Measurements from ENCODE around the gene C8B. TPM values are rescaled to one million over a fixed set of nuclear protein-coding genes. Genes with fewer than 3 reads are reported as not detected.

Gene C8B
- total and polyA plus RNA-seq, 2 experiments from 2014 or later = not detected

DNA sequence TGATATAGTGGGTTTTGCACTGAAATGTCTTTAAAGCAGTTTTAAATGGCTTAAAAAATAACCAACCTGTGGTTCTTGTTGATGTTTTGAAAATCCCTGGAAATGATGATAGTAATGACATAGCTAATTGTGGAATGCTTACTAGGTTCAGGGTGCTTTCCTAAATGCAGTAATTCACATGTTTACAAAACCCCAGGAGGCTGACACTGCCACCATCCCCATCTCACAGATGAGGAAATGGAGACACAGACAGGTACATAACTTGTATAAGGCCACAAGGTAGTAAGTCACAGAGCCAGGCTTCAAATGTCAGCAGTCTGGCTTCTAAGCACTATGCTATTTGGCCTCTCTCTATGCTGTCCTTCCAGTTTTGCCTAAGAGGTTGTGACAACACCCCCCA, 40.6 kb downstream of the C8B start (continued):
- TF ChIP-seq, protein P1, sequence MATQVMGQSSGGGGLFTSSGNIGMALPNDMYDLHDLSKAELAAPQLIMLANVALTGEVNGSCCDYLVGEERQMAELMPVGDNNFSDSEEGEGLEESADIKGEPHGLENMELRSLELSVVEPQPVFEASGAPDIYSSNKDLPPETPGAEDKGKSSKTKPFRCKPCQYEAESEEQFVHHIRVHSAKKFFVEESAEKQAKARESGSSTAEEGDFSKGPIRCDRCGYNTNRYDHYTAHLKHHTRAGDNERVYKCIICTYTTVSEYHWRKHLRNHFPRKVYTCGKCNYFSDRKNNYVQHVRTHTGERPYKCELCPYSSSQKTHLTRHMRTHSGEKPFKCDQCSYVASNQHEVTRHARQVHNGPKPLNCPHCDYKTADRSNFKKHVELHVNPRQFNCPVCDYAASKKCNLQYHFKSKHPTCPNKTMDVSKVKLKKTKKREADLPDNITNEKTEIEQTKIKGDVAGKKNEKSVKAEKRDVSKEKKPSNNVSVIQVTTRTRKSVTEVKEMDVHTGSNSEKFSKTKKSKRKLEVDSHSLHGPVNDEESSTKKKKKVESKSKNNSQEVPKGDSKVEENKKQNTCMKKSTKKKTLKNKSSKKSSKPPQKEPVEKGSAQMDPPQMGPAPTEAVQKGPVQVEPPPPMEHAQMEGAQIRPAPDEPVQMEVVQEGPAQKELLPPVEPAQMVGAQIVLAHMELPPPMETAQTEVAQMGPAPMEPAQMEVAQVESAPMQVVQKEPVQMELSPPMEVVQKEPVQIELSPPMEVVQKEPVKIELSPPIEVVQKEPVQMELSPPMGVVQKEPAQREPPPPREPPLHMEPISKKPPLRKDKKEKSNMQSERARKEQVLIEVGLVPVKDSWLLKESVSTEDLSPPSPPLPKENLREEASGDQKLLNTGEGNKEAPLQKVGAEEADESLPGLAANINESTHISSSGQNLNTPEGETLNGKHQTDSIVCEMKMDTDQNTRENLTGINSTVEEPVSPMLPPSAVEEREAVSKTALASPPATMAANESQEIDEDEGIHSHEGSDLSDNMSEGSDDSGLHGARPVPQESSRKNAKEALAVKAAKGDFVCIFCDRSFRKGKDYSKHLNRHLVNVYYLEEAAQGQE (IDR thresholded peaks at IDR 0.05; ENCODE audit: unreplicated experiment) = no peak

DNA sequence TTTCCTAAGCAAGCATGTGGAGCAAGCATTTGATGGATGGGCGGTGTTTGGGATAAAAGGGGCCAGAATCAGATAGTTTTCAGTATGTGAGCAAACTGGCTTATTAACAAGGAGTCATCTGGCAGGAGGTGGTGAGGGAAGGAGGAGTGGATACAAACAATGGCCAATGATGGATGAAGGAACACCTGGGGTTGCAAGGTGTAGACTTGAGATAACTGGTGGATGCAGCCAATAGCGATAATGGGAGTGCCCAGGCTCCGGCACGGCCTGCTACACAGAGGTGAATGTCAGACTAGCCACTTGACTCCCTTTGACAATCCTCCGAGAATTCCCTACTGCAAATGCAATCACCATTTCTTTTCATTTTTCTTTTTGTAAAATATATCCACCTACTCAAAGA, 41.7 kb downstream of the C8B start:
- no peak overlapping the region for H3K4me2 ChIP-seq
- peaks cover 9% of the 10 kb centered on the region; the same call in 2 of the 3 replicates for H3K4me1 Mint-ChIP-seq
- H2AFZ ChIP-seq = no peak overlapping the region
- no peak for DNase-seq (ENCODE audit: low spot score)
- H3K27me3 ChIP-seq (ENCODE audit: insufficient read depth) = no peaks in the 10 kb centered on the region
- H3K79me2 ChIP-seq (replicated peaks; ENCODE audit: insufficient read depth) = no peaks in the 10 kb centered on the region
- H3K27me3 Mint-ChIP-seq (ENCODE audit: insufficient read depth, low read depth, poor library complexity) = peaks cover 1% of the 10 kb centered on the region
- H3K4me3 Mint-ChIP-seq = no peak overlapping the region
- no peak overlapping the region for H3K27ac ChIP-seq (ENCODE audit: low read depth)
- no peaks in the 10 kb centered on the region for H3K9me2 ChIP-seq (ENCODE audit: insufficient read depth)
- 0 out of 2 replicates have a peak, but pooled peaks cover 6% of the 10 kb centered on the region for H3K4me1 ChIP-seq (ENCODE audit: insufficient read depth)
- H3K9me3 Mint-ChIP-seq = no peaks in the 10 kb centered on the region
- no peaks in the 10 kb centered on the region for H3F3A ChIP-seq (replicated peaks; ENCODE audit: low read depth)
- H3K36me3 Mint-ChIP-seq (ENCODE audit: low read depth) = no peaks in the 10 kb centered on the region
- H3K36me3 ChIP-seq (ENCODE audit: insufficient read depth) = no peaks in the 10 kb centered on the region
- TF ChIP-seq, protein P2, sequence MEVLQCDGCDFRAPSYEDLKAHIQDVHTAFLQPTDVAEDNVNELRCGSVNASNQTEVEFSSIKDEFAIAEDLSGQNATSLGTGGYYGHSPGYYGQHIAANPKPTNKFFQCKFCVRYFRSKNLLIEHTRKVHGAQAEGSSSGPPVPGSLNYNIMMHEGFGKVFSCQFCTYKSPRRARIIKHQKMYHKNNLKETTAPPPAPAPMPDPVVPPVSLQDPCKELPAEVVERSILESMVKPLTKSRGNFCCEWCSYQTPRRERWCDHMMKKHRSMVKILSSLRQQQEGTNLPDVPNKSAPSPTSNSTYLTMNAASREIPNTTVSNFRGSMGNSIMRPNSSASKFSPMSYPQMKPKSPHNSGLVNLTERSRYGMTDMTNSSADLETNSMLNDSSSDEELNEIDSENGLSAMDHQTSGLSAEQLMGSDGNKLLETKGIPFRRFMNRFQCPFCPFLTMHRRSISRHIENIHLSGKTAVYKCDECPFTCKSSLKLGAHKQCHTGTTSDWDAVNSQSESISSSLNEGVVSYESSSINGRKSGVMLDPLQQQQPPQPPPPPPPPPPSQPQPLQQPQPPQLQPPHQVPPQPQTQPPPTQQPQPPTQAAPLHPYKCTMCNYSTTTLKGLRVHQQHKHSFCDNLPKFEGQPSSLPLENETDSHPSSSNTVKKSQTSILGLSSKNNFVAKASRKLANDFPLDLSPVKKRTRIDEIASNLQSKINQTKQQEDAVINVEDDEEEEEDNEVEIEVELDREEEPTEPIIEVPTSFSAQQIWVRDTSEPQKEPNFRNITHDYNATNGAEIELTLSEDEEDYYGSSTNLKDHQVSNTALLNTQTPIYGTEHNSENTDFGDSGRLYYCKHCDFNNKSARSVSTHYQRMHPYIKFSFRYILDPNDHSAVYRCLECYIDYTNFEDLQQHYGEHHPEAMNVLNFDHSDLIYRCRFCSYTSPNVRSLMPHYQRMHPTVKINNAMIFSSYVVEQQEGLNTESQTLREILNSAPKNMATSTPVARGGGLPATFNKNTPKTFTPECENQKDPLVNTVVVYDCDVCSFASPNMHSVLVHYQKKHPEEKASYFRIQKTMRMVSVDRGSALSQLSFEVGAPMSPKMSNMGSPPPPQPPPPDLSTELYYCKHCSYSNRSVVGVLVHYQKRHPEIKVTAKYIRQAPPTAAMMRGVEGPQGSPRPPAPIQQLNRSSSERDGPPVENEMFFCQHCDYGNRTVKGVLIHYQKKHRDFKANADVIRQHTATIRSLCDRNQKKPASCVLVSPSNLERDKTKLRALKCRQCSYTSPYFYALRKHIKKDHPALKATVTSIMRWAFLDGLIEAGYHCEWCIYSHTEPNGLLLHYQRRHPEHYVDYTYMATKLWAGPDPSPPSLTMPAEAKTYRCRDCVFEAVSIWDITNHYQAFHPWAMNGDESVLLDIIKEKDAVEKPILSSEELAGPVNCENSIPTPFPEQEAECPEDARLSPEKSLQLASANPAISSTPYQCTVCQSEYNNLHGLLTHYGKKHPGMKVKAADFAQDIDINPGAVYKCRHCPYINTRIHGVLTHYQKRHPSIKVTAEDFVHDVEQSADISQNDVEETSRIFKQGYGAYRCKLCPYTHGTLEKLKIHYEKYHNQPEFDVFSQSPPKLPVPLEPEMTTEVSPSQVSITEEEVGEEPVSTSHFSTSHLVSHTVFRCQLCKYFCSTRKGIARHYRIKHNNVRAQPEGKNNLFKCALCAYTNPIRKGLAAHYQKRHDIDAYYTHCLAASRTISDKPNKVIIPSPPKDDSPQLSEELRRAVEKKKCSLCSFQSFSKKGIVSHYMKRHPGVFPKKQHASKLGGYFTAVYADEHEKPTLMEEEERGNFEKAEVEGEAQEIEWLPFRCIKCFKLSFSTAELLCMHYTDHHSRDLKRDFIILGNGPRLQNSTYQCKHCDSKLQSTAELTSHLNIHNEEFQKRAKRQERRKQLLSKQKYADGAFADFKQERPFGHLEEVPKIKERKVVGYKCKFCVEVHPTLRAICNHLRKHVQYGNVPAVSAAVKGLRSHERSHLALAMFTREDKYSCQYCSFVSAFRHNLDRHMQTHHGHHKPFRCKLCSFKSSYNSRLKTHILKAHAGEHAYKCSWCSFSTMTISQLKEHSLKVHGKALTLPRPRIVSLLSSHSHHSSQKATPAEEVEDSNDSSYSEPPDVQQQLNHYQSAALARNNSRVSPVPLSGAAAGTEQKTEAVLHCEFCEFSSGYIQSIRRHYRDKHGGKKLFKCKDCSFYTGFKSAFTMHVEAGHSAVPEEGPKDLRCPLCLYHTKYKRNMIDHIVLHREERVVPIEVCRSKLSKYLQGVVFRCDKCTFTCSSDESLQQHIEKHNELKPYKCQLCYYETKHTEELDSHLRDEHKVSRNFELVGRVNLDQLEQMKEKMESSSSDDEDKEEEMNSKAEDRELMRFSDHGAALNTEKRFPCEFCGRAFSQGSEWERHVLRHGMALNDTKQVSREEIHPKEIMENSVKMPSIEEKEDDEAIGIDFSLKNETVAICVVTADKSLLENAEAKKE (CRISPR knock-in tag; IDR thresholded peaks at IDR 0.05) = no peak
- TF ChIP-seq NANOG (IDR thresholded peaks at IDR 0.05; ENCODE audit: borderline replicate concordance) = no peak
- no peak for TF ChIP-seq POLR2AphosphoS5 (IDR thresholded peaks at IDR 0.05; ENCODE audit: low read depth)
- TF ChIP-seq CREB1 (CRISPR knock-in tag; IDR thresholded peaks at IDR 0.05; ENCODE audit: low read depth) = no peak
- TF ChIP-seq ZNF114 (CRISPR knock-in tag; IDR thresholded peaks at IDR 0.05) = no peak
- H4K20me1 ChIP-seq (replicated peaks; ENCODE audit: insufficient read depth) = no peaks in the 10 kb centered on the region
- no peak overlapping the region for H3K27ac Mint-ChIP-seq
- no peak for ATAC-seq
- H3K4me3 ChIP-seq = no peak overlapping the region

All from GM23338 (cell line).